Measurements from ENCODE around the gene CHN2.

CHN2 gene

DNA sequence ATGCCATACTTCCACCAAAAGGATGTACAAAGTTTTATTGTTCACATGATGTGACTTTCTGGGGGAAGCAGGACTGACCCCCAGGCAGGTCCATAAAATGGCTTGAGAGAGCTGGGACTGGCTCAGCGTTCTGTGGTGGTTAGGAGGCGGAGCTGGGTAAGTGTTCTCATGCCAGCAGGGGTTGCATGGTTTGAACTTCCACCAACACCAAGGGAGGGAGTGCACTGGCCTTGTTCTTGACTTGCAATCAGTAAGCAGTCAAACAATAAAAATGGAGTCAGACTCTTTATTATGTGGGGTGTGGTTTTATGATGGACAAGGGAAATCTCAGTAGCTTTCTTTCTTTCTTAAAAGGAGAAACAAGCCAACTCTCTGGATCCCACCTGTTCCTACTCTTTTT is 273.6 kb downstream of the CHN2 start:
- no peak overlapping the region for H3K4me3 ChIP-seq (ENCODE audit: low read depth, low read length)
- TF ChIP-seq, protein P1, sequence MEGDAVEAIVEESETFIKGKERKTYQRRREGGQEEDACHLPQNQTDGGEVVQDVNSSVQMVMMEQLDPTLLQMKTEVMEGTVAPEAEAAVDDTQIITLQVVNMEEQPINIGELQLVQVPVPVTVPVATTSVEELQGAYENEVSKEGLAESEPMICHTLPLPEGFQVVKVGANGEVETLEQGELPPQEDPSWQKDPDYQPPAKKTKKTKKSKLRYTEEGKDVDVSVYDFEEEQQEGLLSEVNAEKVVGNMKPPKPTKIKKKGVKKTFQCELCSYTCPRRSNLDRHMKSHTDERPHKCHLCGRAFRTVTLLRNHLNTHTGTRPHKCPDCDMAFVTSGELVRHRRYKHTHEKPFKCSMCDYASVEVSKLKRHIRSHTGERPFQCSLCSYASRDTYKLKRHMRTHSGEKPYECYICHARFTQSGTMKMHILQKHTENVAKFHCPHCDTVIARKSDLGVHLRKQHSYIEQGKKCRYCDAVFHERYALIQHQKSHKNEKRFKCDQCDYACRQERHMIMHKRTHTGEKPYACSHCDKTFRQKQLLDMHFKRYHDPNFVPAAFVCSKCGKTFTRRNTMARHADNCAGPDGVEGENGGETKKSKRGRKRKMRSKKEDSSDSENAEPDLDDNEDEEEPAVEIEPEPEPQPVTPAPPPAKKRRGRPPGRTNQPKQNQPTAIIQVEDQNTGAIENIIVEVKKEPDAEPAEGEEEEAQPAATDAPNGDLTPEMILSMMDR (IDR thresholded peaks at IDR 0.05; ENCODE audit: borderline replicate concordance, insufficient read depth, low read depth, low read length): no peak

DNA sequence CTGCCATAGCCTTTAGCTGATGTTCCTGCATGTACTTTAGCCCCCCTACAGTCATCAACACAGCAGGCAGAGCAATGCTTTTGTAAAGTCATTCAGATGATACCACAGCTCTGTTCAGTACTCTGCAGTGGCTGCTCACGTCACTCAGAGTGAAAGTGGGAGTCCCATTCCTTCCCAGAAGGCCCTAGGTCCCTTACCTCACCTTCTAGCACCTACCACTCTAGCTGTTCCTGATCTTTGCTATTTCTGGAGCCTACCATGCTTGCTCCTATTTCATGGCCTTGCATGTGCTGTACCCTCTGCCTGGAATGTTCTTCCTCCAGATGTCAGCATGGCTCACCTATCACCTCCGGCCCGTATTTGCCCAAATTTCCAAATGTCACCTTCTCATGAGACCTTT is 274.7 kb downstream of the CHN2 start:
- no peak overlapping the region for H3K4me3 ChIP-seq (ENCODE audit: low read depth, low read length)
- TF ChIP-seq, protein P1 (IDR thresholded peaks at IDR 0.05; ENCODE audit: borderline replicate concordance, insufficient read depth, low read depth, low read length): no peak

- TF ChIP-seq, protein P1 (IDR thresholded peaks at IDR 0.05; ENCODE audit: borderline replicate concordance, insufficient read depth, low read depth, low read length): no peak
- H3K4me3 ChIP-seq (ENCODE audit: low read depth, low read length): no peak overlapping the region
Observed at GRCh38 chr7:29469976-29470557, 275.5 kb downstream of the CHN2 start.

GRCh38 chr7:29471444-29472138 is 277.0 kb downstream of the CHN2 start:
- TF ChIP-seq, protein P1 (IDR thresholded peaks at IDR 0.05; ENCODE audit: borderline replicate concordance, insufficient read depth, low read depth, low read length): no peak

DNA sequence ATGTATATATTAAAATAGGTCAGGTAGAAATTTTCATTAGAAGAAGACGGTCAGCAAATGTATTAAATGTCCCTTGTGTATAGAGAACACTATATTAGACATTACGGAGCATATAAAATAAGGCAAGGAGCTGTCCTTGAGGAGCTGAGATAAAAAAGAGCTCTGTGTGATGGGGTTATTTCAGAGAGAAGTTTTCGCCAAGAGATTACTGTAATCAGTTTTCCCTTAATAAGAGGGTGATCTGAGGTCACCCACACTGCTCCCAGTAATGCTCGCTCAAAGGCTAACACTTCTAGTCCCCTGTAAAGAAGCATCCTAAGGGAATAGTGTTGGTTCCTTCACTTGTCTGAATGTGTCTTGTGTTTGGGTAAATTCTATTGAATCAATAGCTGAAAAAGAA is 282.3 kb downstream of the CHN2 start:
- no peak overlapping the region for H3K4me3 ChIP-seq (ENCODE audit: low read depth, low read length)
- TF ChIP-seq, protein P1 (IDR thresholded peaks at IDR 0.05; ENCODE audit: borderline replicate concordance, insufficient read depth, low read depth, low read length): no peak

More at GRCh38 chr7:29471444-29472138, 277.0 kb downstream of the CHN2 start:
- no peak overlapping the region for H3K4me3 ChIP-seq (ENCODE audit: low read depth, low read length)

- H3K4me3 ChIP-seq (ENCODE audit: low read depth, low read length): no peak overlapping the region
- TF ChIP-seq, protein P1 (IDR thresholded peaks at IDR 0.05; ENCODE audit: borderline replicate concordance, insufficient read depth, low read depth, low read length): no peak
Observed at GRCh38 chr7:29478226-29478625, 283.7 kb downstream of the CHN2 start.

GRCh38 chr7:29478687-29479240 is 284.2 kb downstream of the CHN2 start:
- TF ChIP-seq, protein P1 (IDR thresholded peaks at IDR 0.05; ENCODE audit: borderline replicate concordance, insufficient read depth, low read depth, low read length): no peak

More at GRCh38 chr7:29478687-29479240, 284.2 kb downstream of the CHN2 start:
- no peak overlapping the region for H3K4me3 ChIP-seq (ENCODE audit: low read depth, low read length)
